H1 (cell line): Measurements from ENCODE around the gene CHST11. TPM values are rescaled to one million over a fixed set of nuclear protein-coding genes. Genes with fewer than 3 reads are reported as not detected.

ENCODE experiments used
- CTCF ChIA-PET: fragments of 300-600 bp; sonication (Branson Sonifier 250); formaldehyde crosslinking; loops from one replicate; lab custom pipeline; 2021; ENCODE audit not compliant: partially characterized antibody; lab: Charles Lee
- POLR2A ChIA-PET: fragments of 300-600 bp; sonication (Branson Sonifier 250); formaldehyde crosslinking; loops from one replicate; lab custom pipeline; 2021; ENCODE audit warnings: inconsistent platforms; ENCODE audit not compliant: partially characterized antibody; lab: Charles Lee
- DNase-seq, 2 experiments: peaks; one replicate each; pipeline versions ENCODE4 v3.0.0 to v3.0.0-alpha.2; 2010 to 2022; ENCODE audit warnings: low spot score in 2 of 2, low read depth in 1 of 2, mixed read lengths in 1 of 2
- FAIRE-seq: peaks from 2 replicates; lab custom pipeline; 2011; peaks lifted over from hg19 to GRCh38; lab: Jason Lieb, UNC
- H2AFZ ChIP-seq: 2 replicates; pipeline ENCODE4 v1.8.1; 2012; ENCODE audit warnings: low read length, inconsistent platforms
- H2AK5ac ChIP-seq: 2 replicates; pipeline ENCODE4 v1.6.1; 2013; ENCODE audit warnings: low read depth, low read length
- H2BK120ac ChIP-seq: replicated peaks from 2 replicates; pipeline ENCODE3; 2013; ENCODE audit warnings: low read depth, low read length, inconsistent platforms
- H2BK12ac ChIP-seq: 2 replicates; pipeline ENCODE4 v1.6.1; 2013; ENCODE audit warnings: low read depth, low read length
- H2BK15ac ChIP-seq: 2 replicates; pipeline ENCODE4 v1.6.1; 2013; ENCODE audit warnings: low read length
- H2BK20ac ChIP-seq: 2 replicates; pipeline ENCODE4 v1.6.1; 2013; ENCODE audit warnings: low read length
- H2BK5ac ChIP-seq: 2 replicates; pipeline ENCODE4 v1.6.1; 2013; ENCODE audit warnings: low read depth, low read length
- H3K14ac ChIP-seq: 2 replicates; pipeline ENCODE4 v1.6.1; 2013; ENCODE audit warnings: inconsistent platforms; ENCODE audit not compliant: insufficient read length
- H3K18ac ChIP-seq: 2 replicates; pipeline ENCODE4 v1.6.1; 2013; ENCODE audit warnings: low read length; ENCODE audit errors: extremely low read depth
- H3K23ac ChIP-seq: 2 replicates; pipeline ENCODE4 v1.6.1; 2013; ENCODE audit warnings: inconsistent platforms; ENCODE audit not compliant: insufficient read length
- H3K23me2 ChIP-seq: 2 replicates; pipeline ENCODE4 v1.6.1; 2013; ENCODE audit warnings: low read depth, low read length
- H3K27ac ChIP-seq: 2 replicates; pipeline ENCODE4 v1.6.1; 2011; ENCODE audit warnings: low read depth, low read length, inconsistent platforms
- H3K27me3 ChIP-seq, 4 experiments: replicated peaks in 1 of 4; 1 replicate in 1 of 4; 2 replicates in 3 of 4; pipeline versions ENCODE4 v1.6.1 to v1.8.1; 2011 to 2013; ENCODE audit warnings: low read length in 3 of 4, mild to moderate bottlenecking in 3 of 4, inconsistent platforms in 2 of 4, mixed read lengths in 2 of 4, moderate library complexity in 1 of 4; ENCODE audit not compliant: control insufficient read depth in 3 of 4, insufficient read depth in 3 of 4; ENCODE audit errors: extremely low read depth in 1 of 4
- H3K36me3 ChIP-seq, 4 experiments: 2 replicates each; pipeline versions ENCODE4 v1.6.1 to v1.8.1; 2011 to 2013; ENCODE audit warnings: mild to moderate bottlenecking in 4 of 4, low read length in 3 of 4, moderate library complexity in 2 of 4, control low read depth in 1 of 4, inconsistent platforms in 1 of 4; ENCODE audit not compliant: insufficient read depth in 4 of 4, control insufficient read depth in 2 of 4
- H3K4ac ChIP-seq: replicated peaks from 2 replicates; pipeline ENCODE3; 2013; ENCODE audit warnings: low read length, low read depth, mixed read lengths, inconsistent platforms; ENCODE audit not compliant: insufficient read length
- H3K4me1 ChIP-seq, 4 experiments: replicated peaks in 1 of 4; 1 replicate in 1 of 4; 2 replicates in 3 of 4; pipeline versions ENCODE4 v1.6.1 to v1.8.1; 2011 to 2013; ENCODE audit warnings: low read length in 3 of 4, inconsistent platforms in 2 of 4, mixed read lengths in 1 of 4; ENCODE audit not compliant: insufficient read depth in 4 of 4, control insufficient read depth in 3 of 4
- H3K4me2 ChIP-seq, 2 experiments: 2 replicates each; pipeline versions ENCODE4 v1.6.1 to v1.8.1; 2011 to 2013; ENCODE audit warnings: low read depth in 2 of 2, low read length in 2 of 2, control low read depth in 1 of 2, inconsistent platforms in 1 of 2, mild to moderate bottlenecking in 1 of 2; ENCODE audit not compliant: insufficient read depth in 1 of 2
- H3K4me3 ChIP-seq, 4 experiments: fragments of 200-600, 300-600 bp in 1 of 4; sonication (generic), shearing (Covaris generic), sonication (Bioruptor Twin) in 1 of 4; 2 replicates each; pipeline versions ENCODE4 v1.5.1 to v1.8.1; 2011 to 2016; ENCODE audit warnings: low read length in 4 of 4, low read depth in 3 of 4, control low read depth in 2 of 4, inconsistent platforms in 2 of 4, mild to moderate bottlenecking in 2 of 4, mixed read lengths in 1 of 4, moderate library complexity in 1 of 4; ENCODE audit not compliant: insufficient read depth in 2 of 4; ENCODE audit errors: extremely low read depth in 1 of 4
- H3K56ac ChIP-seq: replicated peaks from 2 replicates; pipeline ENCODE3; 2013; ENCODE audit warnings: low read depth, mild to moderate bottlenecking, mixed read lengths, low read length, inconsistent platforms; ENCODE audit not compliant: insufficient read length
- H3K79me1 ChIP-seq: 2 replicates; pipeline ENCODE4 v1.6.1; 2013; ENCODE audit warnings: low read depth, low read length, control low read depth
- H3K79me2 ChIP-seq, 2 experiments: 2 replicates each; pipeline versions ENCODE4 v1.6.1 to v1.8.1; 2012 to 2013; ENCODE audit warnings: low read length in 2 of 2, mild to moderate bottlenecking in 2 of 2, inconsistent platforms in 1 of 2; ENCODE audit not compliant: insufficient read depth in 2 of 2, control insufficient read depth in 1 of 2
- H3K9ac ChIP-seq, 4 experiments: replicated peaks in 1 of 4; 1 replicate in 1 of 4; 2 replicates in 3 of 4; pipeline versions ENCODE4 v1.6.1 to v1.8.1; 2011 to 2013; ENCODE audit warnings: low read depth in 3 of 4, low read length in 3 of 4, control low read depth in 2 of 4, mild to moderate bottlenecking in 2 of 4, moderate library complexity in 2 of 4, inconsistent platforms in 1 of 4; ENCODE audit errors: extremely low read depth in 1 of 4
- H3K9me3 ChIP-seq, 2 experiments: 2 replicates each; pipeline versions ENCODE4 v1.6.1 to v1.8.1; 2012 to 2013; ENCODE audit warnings: mild to moderate bottlenecking in 2 of 2, moderate library complexity in 2 of 2, control low read depth in 1 of 2, inconsistent platforms in 1 of 2, low read depth in 1 of 2, low read length in 1 of 2, mixed read lengths in 1 of 2; ENCODE audit not compliant: insufficient read depth in 2 of 2
- H4K20me1 ChIP-seq, 2 experiments: replicated peaks in 1 of 2; 2 replicates each; pipeline versions ENCODE3 to v1.8.1; 2011 to 2013; ENCODE audit warnings: inconsistent platforms in 2 of 2, low read length in 2 of 2, mild to moderate bottlenecking in 1 of 2; ENCODE audit not compliant: insufficient read depth in 2 of 2, control insufficient read depth in 1 of 2
- H4K5ac ChIP-seq: 2 replicates; pipeline ENCODE4 v1.6.1; 2013; ENCODE audit warnings: low read length, low read depth, mixed read lengths, inconsistent platforms; ENCODE audit not compliant: insufficient read length
- H4K8ac ChIP-seq: 2 replicates; pipeline ENCODE4 v1.8.0; 2013; ENCODE audit warnings: mild to moderate bottlenecking, moderate library complexity, low read length, inconsistent platforms; ENCODE audit not compliant: insufficient read depth; ENCODE audit errors: extremely low read depth
- H4K91ac ChIP-seq: replicated peaks from 2 replicates; pipeline ENCODE3; 2013; ENCODE audit warnings: low read length, mixed read lengths, inconsistent platforms; ENCODE audit not compliant: insufficient read length
- CEBPB ChIP-seq: IDR thresholded peaks from 2 replicates; pipeline ENCODE4 v1.6.1; 2012; ENCODE audit warnings: low read depth, low read length
- EGR1 ChIP-seq: IDR thresholded peaks from 2 replicates; pipeline ENCODE4 v1.6.1; 2011; ENCODE audit warnings: low read depth, low read length, borderline replicate concordance
- SIX5 ChIP-seq: IDR thresholded peaks from 2 replicates; pipeline ENCODE4 v1.6.1; 2011; ENCODE audit warnings: mild to moderate bottlenecking, low read depth, low read length
- TBP ChIP-seq: IDR thresholded peaks from 2 replicates; pipeline ENCODE4 v1.6.1; 2011; ENCODE audit warnings: low read depth, low read length, improper control_type of control experiment
- TCF12 ChIP-seq: IDR thresholded peaks from 2 replicates; pipeline ENCODE4 v1.6.1; 2011; ENCODE audit warnings: low read depth, mild to moderate bottlenecking, low read length
- WGBS, 2 experiments: shearing (Covaris generic) in 1 of 2; methylation state at CpG; one replicate each; pipeline versions ENCODE4 v1.1.6 to v1.1.7; 2013 to 2015; ENCODE audit warnings: low lambda C conversion rate in 2 of 2, mixed read lengths in 2 of 2, inconsistent platforms in 1 of 2, low coverage in 1 of 2, missing lambda C conversion rate in 1 of 2; ENCODE audit not compliant: insufficient replicate concordance in 2 of 2, insufficient coverage in 1 of 2, insufficient read length in 1 of 2; ENCODE audit errors: extremely low coverage in 1 of 2, missing lambda C conversion rate in 1 of 2; 5-methylcytosine and 5-hydroxymethylcytosine counted together
- polyA plus RNA-seq, 7 experiments: library from polyadenylated mRNA; depleted of rRNA in 3 of 7; stranded (reverse) in 5 of 7; unstranded in 2 of 7; fragments of >200 nt in 5 of 7; fragments of 200-250 nt in 2 of 7; gene quantifications; 1 replicate in 5 of 7; 2 replicates in 1 of 7; 4 replicates in 1 of 7; pipeline versions ENCODE4 v1.2.1 to v1.2.3, GENCODE V29; 2011 to 2013; ENCODE audit warnings: missing spikeins in 2 of 7, mixed read lengths in 2 of 7
- total RNA-seq: library from RNA; stranded (reverse); fragmentation: NEBNext Ultra II Directional; extraction: Animal tissue kit (Norgen Biotek cat#: 25700); gene quantifications from 2 replicates; pipeline ENCODE4 v1.2.1, GENCODE V29; 2021

Gene CHST11
- total and polyA plus RNA-seq, 2 of the 8 experiments (the other 6 are each of a cell fraction or from before 2014, with no cell fraction given) = 14.4 to 20.8 TPM

DNA sequence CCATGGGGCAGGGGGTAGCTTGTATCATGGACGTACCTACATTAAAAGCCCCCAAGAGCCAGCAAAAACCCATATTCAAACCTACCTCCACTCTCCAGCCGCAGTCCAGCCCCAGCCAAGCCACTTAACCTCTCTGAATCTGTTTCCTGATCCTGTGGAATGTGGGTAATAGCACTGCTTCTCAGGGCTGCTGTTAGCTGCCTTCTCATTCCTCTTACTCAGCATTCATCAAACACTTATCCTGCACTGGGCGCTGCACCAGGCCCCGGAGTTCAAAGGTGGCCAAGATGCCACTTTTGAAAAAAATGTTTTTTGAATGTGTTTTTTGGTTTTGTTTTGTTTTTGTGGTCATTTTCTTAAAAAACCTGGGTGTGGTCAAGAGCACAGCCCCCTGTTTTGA is 237.4 kb downstream of the CHST11 start:
- Histone ChIP-seq H3K27me3 (no peaks in the 10 kb centered on the region), H3K9ac (no peak overlapping the region), H2BK12ac (no peak overlapping the region), H3K4me3 (no peak overlapping the region), H4K91ac (no peak overlapping the region), H3K4ac (no peak overlapping the region), H2BK20ac (no peak overlapping the region), H4K20me1 (peaks cover 0 to 2% of the 10 kb centered on the region in 2 experiments), H3K36me3 (no peaks in the 10 kb centered on the region; a peak in 1 of 8 replicates)
- FAIRE-seq (no peak), DNase-seq (no peak)
- CTCF ChIA-PET = interaction anchor here (1.1 to 1.8 kb wide), 3 partner anchors 15 to 40 kb away, joined by 3 to 4 read pairs (median 3); no protein-coding TSS in a partner anchor
- WGBS, 2 experiments = 92% methylated on average over 4 of the region's 4 CpGs; no CpG with 5 or more reads in 1 of the 2 experiments
- TF ChIP-seq EGR1 (no peak), SIX5 (no peak), CEBPB (no peak), TBP (no peak), TCF12 (no peak)
- TF ChIP-seq, all 59 proteins: peak for 0
- H4K8ac ChIP-seq = no peak overlapping the region
- no peak overlapping the region for H3K18ac ChIP-seq
- peaks cover 0 to 6% (median 2%) of the 10 kb centered on the region in 4 experiments; a peak in 2 of 7 replicates for H3K4me1 ChIP-seq
- no peak overlapping the region for H2BK5ac ChIP-seq
- H4K5ac ChIP-seq = no peak overlapping the region
- no peak overlapping the region for H3K56ac ChIP-seq
- no peak overlapping the region for H3K27ac ChIP-seq
- H2AFZ ChIP-seq = no peak overlapping the region
- H3K23ac ChIP-seq = no peak overlapping the region
- POLR2A ChIA-PET = interaction anchor here (1.2 kb wide), 1 partner anchor 10 kb away, joined by 3 read pairs; no protein-coding TSS in a partner anchor
- H3K9me3 ChIP-seq = peaks cover 3 to 6% of the 10 kb centered on the region in 2 experiments
- H3K23me2 ChIP-seq = no peaks in the 10 kb centered on the region
- H3K4me2 ChIP-seq = no peak overlapping the region
- no peaks in the 10 kb centered on the region for H3K79me2 ChIP-seq
- no peak overlapping the region for H3K14ac ChIP-seq
- no peaks in the 10 kb centered on the region for H3K79me1 ChIP-seq
- H2BK120ac ChIP-seq = no peak overlapping the region
- no peak overlapping the region for H2BK15ac ChIP-seq
- no peak overlapping the region for H2AK5ac ChIP-seq
